Mesenchymal stem cell (in vitro differentiated cells and primary cell): ENCODE measurements around the gene PDE4B.

Experiments used
- DNase-seq: peaks from one replicate; pipeline ENCODE4 v3.0.0-alpha.2; 2013
- H2AFZ ChIP-seq: one replicate; pipeline ENCODE4 v1.6.1; 2013; ENCODE audit warnings: low read depth, mild to moderate bottlenecking, control low read depth, inconsistent platforms, low read length, moderate library complexity
- H2AK5ac ChIP-seq: 2 replicates; pipeline ENCODE4 v1.6.1; 2013; ENCODE audit warnings: low read length, moderate library complexity, mild to moderate bottlenecking, inconsistent platforms; ENCODE audit not compliant: severe bottlenecking
- H2BK120ac ChIP-seq: one replicate; pipeline ENCODE4 v1.6.1; 2013; ENCODE audit warnings: low read depth, mild to moderate bottlenecking, inconsistent platforms, low read length, moderate library complexity
- H2BK12ac ChIP-seq, 2 experiments: one replicate each; pipeline ENCODE4 v1.6.1; 2013; ENCODE audit warnings: inconsistent platforms in 2 of 2, low read length in 2 of 2, mild to moderate bottlenecking in 2 of 2, moderate library complexity in 2 of 2, control low read depth in 1 of 2
- H2BK15ac ChIP-seq: one replicate; pipeline ENCODE4 v1.6.1; 2013; ENCODE audit warnings: mild to moderate bottlenecking, low read depth, inconsistent platforms; ENCODE audit not compliant: poor library complexity, severe bottlenecking
- H2BK5ac ChIP-seq: 2 replicates; pipeline ENCODE4 v1.6.1; 2013; ENCODE audit warnings: low read depth, mild to moderate bottlenecking, low read length, control low read depth, inconsistent platforms; ENCODE audit not compliant: poor library complexity, severe bottlenecking
- H3K14ac ChIP-seq, 2 experiments: one replicate each; pipeline ENCODE4 v1.6.1; 2013; ENCODE audit warnings: inconsistent platforms in 2 of 2, low read length in 2 of 2, control low read depth in 1 of 2, mild to moderate bottlenecking in 1 of 2, moderate library complexity in 1 of 2
- H3K18ac ChIP-seq, 2 experiments: one replicate each; pipeline ENCODE4 v1.6.1; 2013; ENCODE audit warnings: inconsistent platforms in 2 of 2, low read length in 2 of 2, control low read depth in 1 of 2, low read depth in 1 of 2, mild to moderate bottlenecking in 1 of 2
- H3K23ac ChIP-seq, 2 experiments: one replicate each; pipeline ENCODE4 v1.6.1; 2013; ENCODE audit warnings: inconsistent platforms in 2 of 2, low read length in 2 of 2, mild to moderate bottlenecking in 2 of 2, moderate library complexity in 2 of 2, control low read depth in 1 of 2
- H3K27ac ChIP-seq: 2 replicates; pipeline ENCODE4 v1.5.1; 2013; ENCODE audit warnings: mild to moderate bottlenecking, moderate library complexity, low read length, control low read depth, inconsistent platforms; ENCODE audit not compliant: poor library complexity, severe bottlenecking
- H3K27me3 ChIP-seq, 2 experiments: 2 replicates each; pipeline versions ENCODE4 v1.6.1 to v1.7.0; 2013; ENCODE audit warnings: low read length in 2 of 2, mild to moderate bottlenecking in 2 of 2, moderate library complexity in 2 of 2, control low read depth in 1 of 2, inconsistent platforms in 1 of 2; ENCODE audit not compliant: control insufficient read depth in 1 of 2, insufficient read depth in 1 of 2
- H3K36me3 ChIP-seq, 2 experiments: 2 replicates each; pipeline versions ENCODE4 v1.6.1 to v1.7.0; 2013; ENCODE audit warnings: low read length in 2 of 2, control low read depth in 1 of 2, inconsistent platforms in 1 of 2, low read depth in 1 of 2, mild to moderate bottlenecking in 1 of 2; ENCODE audit not compliant: insufficient read depth in 2 of 2, control insufficient read depth in 1 of 2
- H3K4ac ChIP-seq, 2 experiments: one replicate each; pipeline ENCODE4 v1.6.1; 2013; ENCODE audit warnings: inconsistent platforms in 2 of 2, low read length in 2 of 2, mild to moderate bottlenecking in 2 of 2, moderate library complexity in 2 of 2, control low read depth in 1 of 2, low read depth in 1 of 2
- H3K4me1 ChIP-seq: 2 replicates; pipeline ENCODE4 v1.6.1; 2013; ENCODE audit warnings: low read depth, low read length, control low read depth; ENCODE audit not compliant: control insufficient read depth, insufficient read depth
- H3K4me2 ChIP-seq: 2 replicates; pipeline ENCODE4 v1.6.1; 2013; ENCODE audit warnings: low read length, mild to moderate bottlenecking, inconsistent platforms; ENCODE audit not compliant: poor library complexity, severe bottlenecking
- H3K4me3 ChIP-seq, 2 experiments: 2 replicates each; pipeline versions ENCODE4 v1.5.1 to v1.7.0; 2013; ENCODE audit warnings: low read length in 2 of 2, mild to moderate bottlenecking in 2 of 2, control low read depth in 1 of 2, low read depth in 1 of 2; ENCODE audit not compliant: insufficient read depth in 1 of 2
- H3K79me1 ChIP-seq: replicated peaks from 2 replicates; pipeline ENCODE4 v1.6.1; 2013; ENCODE audit warnings: mild to moderate bottlenecking, control low read depth, low read length, inconsistent platforms; ENCODE audit not compliant: poor library complexity, severe bottlenecking
- H3K9ac ChIP-seq: 2 replicates; pipeline ENCODE4 v1.7.0; 2013; ENCODE audit warnings: mild to moderate bottlenecking, low read length, moderate library complexity
- H3K9me3 ChIP-seq: 2 replicates; pipeline ENCODE4 v1.7.0; 2013; ENCODE audit warnings: mild to moderate bottlenecking, low read length; ENCODE audit not compliant: control insufficient read depth
- H4K8ac ChIP-seq: one replicate; pipeline ENCODE4 v1.6.1; 2013; ENCODE audit warnings: inconsistent platforms, mild to moderate bottlenecking, low read length, moderate library complexity
- H4K91ac ChIP-seq: one replicate; pipeline ENCODE4 v1.6.1; 2013; ENCODE audit warnings: mild to moderate bottlenecking, low read length, inconsistent platforms
- WGBS: methylation state at CpG from one replicate; pipeline ENCODE4 v1.1.7; 2013; ENCODE audit warnings: mixed read lengths; 5-methylcytosine and 5-hydroxymethylcytosine counted together

PDE4B gene

GRCh38 chr1:66262208-66262963 is 469.7 kb downstream of the PDE4B start:
- Histone ChIP-seq H2BK120ac (no peak overlapping the region), H4K91ac (no peak overlapping the region), H3K9ac (no peak overlapping the region), H3K23ac (no peak overlapping the region), H3K36me3 (no peaks in the 10 kb centered on the region), H3K9me3 (no peaks in the 10 kb centered on the region), H2BK5ac (no peak overlapping the region), H3K27ac (no peak overlapping the region), H2AFZ (no peak overlapping the region), H3K18ac (no peak overlapping the region), H3K79me1 (no peaks in the 10 kb centered on the region), H3K4ac (no peak overlapping the region), H2BK15ac (no peak overlapping the region), H3K27me3 (no peaks in the 10 kb centered on the region), H3K14ac (no peak overlapping the region), H3K4me2 (no peak overlapping the region), H2BK12ac (no peak overlapping the region), H3K4me3 (no peak overlapping the region), H3K4me1 (no peaks in the 10 kb centered on the region), H2AK5ac (no peak overlapping the region), H4K8ac (no peak overlapping the region)
- WGBS, result 75% methylated on average over 6 of the region's 6 CpGs
- peak; percentile 74 for DNase-seq

- H2BK120ac ChIP-seq, result no peak overlapping the region
These were observed 472.6 kb downstream of the PDE4B start for GRCh38 chr1:66265268-66265667.

GRCh38 chr1:66265796-66266195 is 473.1 kb downstream of the PDE4B start:
- Histone ChIP-seq H3K36me3 (no peaks in the 10 kb centered on the region), H3K9me3 (no peaks in the 10 kb centered on the region), H3K23ac (no peak overlapping the region), H4K8ac (no peak overlapping the region), H2BK5ac (no peak overlapping the region), H3K4me3 (no peak overlapping the region), H3K18ac (no peak overlapping the region), H3K4ac (no peak overlapping the region), H2BK12ac (no peak overlapping the region), H2AK5ac (no peak overlapping the region), H3K4me1 (no peaks in the 10 kb centered on the region), H3K27me3 (no peaks in the 10 kb centered on the region), H2BK120ac (no peak overlapping the region), H3K14ac (no peak overlapping the region), H2BK15ac (no peak overlapping the region), H3K9ac (no peak overlapping the region), H3K27ac (no peak overlapping the region), H4K91ac (no peak overlapping the region), H2AFZ (no peak overlapping the region), H3K79me1 (no peaks in the 10 kb centered on the region), H3K4me2 (no peak overlapping the region)
- peak; percentile 51 for DNase-seq
- 13% methylated on average over 3 of the region's 3 CpGs for WGBS

More at GRCh38 chr1:66265268-66265667, 472.6 kb downstream of the PDE4B start:
- H2BK15ac ChIP-seq, result no peak overlapping the region
- H3K4me1 ChIP-seq, result no peaks in the 10 kb centered on the region
- H3K9ac ChIP-seq, result no peak overlapping the region
- H3K27me3 ChIP-seq, result no peaks in the 10 kb centered on the region
- no peak overlapping the region for H3K18ac ChIP-seq
- H3K79me1 ChIP-seq, result no peaks in the 10 kb centered on the region
- no peak overlapping the region for H3K4ac ChIP-seq
- no peak overlapping the region for H2AK5ac ChIP-seq
- no peaks in the 10 kb centered on the region for H3K36me3 ChIP-seq
- no peak overlapping the region for H3K23ac ChIP-seq
- H3K27ac ChIP-seq, result no peak overlapping the region
- no peak overlapping the region for H3K14ac ChIP-seq
- H2AFZ ChIP-seq, result no peak overlapping the region
- no peak overlapping the region for H4K8ac ChIP-seq
- H2BK12ac ChIP-seq, result no peak overlapping the region
- H3K9me3 ChIP-seq, result no peaks in the 10 kb centered on the region
- no peak overlapping the region for H2BK5ac ChIP-seq
- no peak for DNase-seq
- 90% methylated on average over 2 of the region's 2 CpGs for WGBS
- no peak overlapping the region for H4K91ac ChIP-seq
- no peak overlapping the region for H3K4me2 ChIP-seq
- no peak overlapping the region for H3K4me3 ChIP-seq

- no peak overlapping the region for H2AK5ac ChIP-seq
- no peak overlapping the region for H4K8ac ChIP-seq
- no peak overlapping the region for H3K4me2 ChIP-seq
- no peak overlapping the region for H3K4me3 ChIP-seq
- H2AFZ ChIP-seq, result no peak overlapping the region
- no peaks in the 10 kb centered on the region for H3K27me3 ChIP-seq
- no peak overlapping the region for H3K4ac ChIP-seq
- H3K27ac ChIP-seq, result no peak overlapping the region
- H3K79me1 ChIP-seq, result no peaks in the 10 kb centered on the region
- H3K9ac ChIP-seq, result no peak overlapping the region
- DNase-seq, result no peak
- WGBS, result 86% methylated on average over 5 of the region's 6 CpGs
- H3K23ac ChIP-seq, result no peak overlapping the region
- no peak overlapping the region for H3K14ac ChIP-seq
- H4K91ac ChIP-seq, result no peak overlapping the region
- no peak overlapping the region for H3K18ac ChIP-seq
- no peak overlapping the region for H2BK15ac ChIP-seq
- H3K4me1 ChIP-seq, result no peaks in the 10 kb centered on the region
- no peak overlapping the region for H2BK12ac ChIP-seq
- H3K9me3 ChIP-seq, result no peaks in the 10 kb centered on the region
- no peak overlapping the region for H2BK5ac ChIP-seq
- no peak overlapping the region for H2BK120ac ChIP-seq
- no peaks in the 10 kb centered on the region for H3K36me3 ChIP-seq
These were observed 473.7 kb downstream of the PDE4B start for GRCh38 chr1:66266350-66266749.
